Epithelial cell of proximal tubule (primary cell): ENCODE measurements around the gene SERPINH1. TPM values are rescaled to one million over a fixed set of nuclear protein-coding genes. Genes with fewer than 3 reads are reported as not detected.

Experiments
- DNase-seq: peaks from one replicate; pipeline ENCODE4 v3.0.0-alpha.2; 2011; ENCODE audit warnings: low read depth
- H3K4me3 ChIP-seq: 2 replicates; pipeline ENCODE4 v1.5.1; 2011; ENCODE audit warnings: low read depth, mild to moderate bottlenecking, low read length
- total RNA-seq: library from RNA; depleted of rRNA; stranded (reverse); fragments of >200 nt; gene quantifications from 2 replicates; pipeline ENCODE4 v1.2.3, GENCODE V29; 2015
- TF ChIP-seq, protein P1 (sequence below): conservative IDR thresholded peaks from 2 replicates; pipeline ENCODE4 v1.5.1; 2012; ENCODE audit warnings: low read depth, mild to moderate bottlenecking, low read length

The SERPINH1 gene
- total RNA-seq, 1 donor from 2014 or later = 231 TPM

DNA sequence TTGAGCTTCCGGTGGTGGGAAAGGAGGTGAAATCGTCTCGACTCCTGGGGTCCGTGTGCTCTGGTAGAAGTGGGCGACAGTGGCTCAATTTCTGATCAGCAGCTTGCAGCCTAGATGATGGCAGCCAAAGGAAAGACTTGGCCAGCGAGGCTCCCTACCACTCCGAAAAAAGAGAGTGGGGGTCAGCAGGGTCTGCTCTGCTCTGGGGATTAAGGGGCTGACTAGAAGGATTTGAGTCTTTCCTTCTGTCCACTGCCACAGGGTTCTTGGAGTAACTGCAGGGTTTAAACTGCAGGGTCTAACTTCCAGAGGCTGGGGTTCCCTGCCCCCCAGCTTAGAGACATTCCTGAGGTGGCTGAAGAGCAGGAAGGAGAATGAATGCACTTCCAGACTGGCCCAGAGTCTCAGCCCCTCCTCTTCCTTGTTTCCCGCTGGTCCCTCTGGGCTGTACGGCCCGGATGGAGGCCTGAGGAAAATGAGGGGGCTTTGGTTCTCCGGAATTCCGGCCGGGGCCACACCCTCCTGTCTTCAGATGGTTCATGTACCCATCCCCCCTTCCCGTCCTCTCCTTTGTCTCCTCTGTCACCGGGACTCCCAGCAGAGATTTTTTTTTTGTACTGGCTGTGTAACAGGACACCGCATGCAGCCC lies 907 bp downstream of the SERPINH1 start:
- no peak for DNase-seq
- TF ChIP-seq, protein P1, sequence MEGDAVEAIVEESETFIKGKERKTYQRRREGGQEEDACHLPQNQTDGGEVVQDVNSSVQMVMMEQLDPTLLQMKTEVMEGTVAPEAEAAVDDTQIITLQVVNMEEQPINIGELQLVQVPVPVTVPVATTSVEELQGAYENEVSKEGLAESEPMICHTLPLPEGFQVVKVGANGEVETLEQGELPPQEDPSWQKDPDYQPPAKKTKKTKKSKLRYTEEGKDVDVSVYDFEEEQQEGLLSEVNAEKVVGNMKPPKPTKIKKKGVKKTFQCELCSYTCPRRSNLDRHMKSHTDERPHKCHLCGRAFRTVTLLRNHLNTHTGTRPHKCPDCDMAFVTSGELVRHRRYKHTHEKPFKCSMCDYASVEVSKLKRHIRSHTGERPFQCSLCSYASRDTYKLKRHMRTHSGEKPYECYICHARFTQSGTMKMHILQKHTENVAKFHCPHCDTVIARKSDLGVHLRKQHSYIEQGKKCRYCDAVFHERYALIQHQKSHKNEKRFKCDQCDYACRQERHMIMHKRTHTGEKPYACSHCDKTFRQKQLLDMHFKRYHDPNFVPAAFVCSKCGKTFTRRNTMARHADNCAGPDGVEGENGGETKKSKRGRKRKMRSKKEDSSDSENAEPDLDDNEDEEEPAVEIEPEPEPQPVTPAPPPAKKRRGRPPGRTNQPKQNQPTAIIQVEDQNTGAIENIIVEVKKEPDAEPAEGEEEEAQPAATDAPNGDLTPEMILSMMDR = no peak

DNA sequence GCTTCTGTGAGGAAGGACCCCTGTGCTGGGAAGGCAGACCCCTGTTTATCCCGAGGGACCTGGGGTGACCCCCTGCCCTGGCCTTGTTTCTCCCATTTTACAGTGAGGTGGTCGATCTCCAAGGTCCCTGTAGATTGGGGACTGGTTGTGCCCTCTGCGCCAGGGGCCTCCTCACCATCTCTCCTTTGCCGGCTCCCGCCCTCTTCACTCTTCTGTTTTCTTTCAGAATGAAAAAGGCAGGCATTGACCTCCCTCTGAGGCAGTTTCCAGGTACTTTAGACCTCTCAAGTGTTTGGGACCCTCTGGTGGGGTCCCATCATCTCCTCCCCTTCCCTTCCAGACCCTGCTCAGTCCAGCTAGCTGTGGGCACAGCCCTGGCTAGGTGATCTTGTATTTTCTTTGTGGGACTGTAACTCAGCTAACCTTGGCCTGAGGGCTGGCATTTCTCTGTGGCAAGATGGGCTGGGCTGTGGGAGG lies 1.5 kb downstream of the SERPINH1 start:
- TF ChIP-seq, protein P1 = no peak
- DNase-seq = no peak
- H3K4me3 ChIP-seq = peak overlapping the region; percentile 86

More for the DNA sequence above, 907 bp downstream of the SERPINH1 start:
- peak overlapping the region; percentile 86 for H3K4me3 ChIP-seq

DNA sequence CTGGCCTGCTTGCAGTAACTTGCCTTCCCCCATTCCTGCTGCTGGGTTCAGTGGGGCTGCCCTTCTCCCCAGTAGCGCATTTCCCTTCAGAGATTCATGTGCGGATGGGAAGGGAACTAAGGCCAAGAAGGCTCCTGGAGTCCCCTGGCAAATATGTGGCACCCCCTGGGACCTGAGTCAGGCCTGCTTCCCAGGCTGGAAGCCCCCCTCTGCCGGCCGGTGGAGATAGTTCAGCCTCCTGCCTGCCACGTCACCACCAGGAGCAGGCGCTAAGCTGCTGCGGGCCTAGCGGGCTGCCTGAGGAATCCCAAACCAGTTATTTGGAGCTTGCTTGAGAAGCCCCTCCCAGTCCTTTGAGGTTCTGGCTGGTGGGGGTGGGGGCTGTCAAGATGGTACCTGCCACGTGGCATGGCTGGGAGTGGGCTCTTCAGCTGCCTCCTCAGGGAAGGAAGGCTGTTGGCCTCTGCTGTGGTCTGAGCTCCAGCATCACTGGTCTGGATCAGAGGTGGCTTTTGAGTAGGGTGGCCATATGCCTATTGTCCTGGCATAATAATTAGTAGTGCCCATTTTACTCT lies 2.0 kb downstream of the SERPINH1 start:
- TF ChIP-seq, protein P1 = peak; percentile 64
- no peak for DNase-seq
- H3K4me3 ChIP-seq = peak overlapping the region; percentile 86

DNA sequence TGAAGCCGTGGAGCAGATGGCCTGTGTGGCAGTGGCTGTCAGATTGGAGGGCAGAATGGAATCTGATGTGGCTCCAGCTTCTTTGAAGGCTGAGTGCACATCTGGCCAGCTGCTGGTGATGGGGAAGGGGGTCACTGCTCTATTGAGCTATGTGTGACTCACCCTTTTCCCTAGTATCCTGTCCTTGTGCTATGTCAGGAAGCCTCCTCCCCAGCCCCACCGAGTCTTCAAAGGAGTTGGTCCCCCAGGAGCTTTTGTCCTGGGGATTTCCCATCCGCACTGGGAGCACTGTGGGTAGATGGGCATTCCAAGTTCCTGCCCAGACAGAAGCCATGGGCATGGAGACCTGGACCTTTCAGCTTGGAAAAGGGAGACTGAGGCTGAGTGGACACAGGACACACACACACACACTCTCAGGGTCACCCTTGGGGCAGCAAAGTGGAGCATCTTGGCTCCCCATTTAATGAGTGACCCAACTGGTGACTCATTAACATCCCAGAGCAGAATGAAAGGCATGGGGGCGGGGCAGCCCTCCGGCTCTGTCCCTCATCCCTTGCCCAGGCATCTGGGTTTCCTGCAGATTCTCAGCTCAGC lies 3.3 kb downstream of the SERPINH1 start:
- no peak for DNase-seq
- TF ChIP-seq, protein P1 = no peak
- peak overlapping the region; percentile 86 for H3K4me3 ChIP-seq

DNA sequence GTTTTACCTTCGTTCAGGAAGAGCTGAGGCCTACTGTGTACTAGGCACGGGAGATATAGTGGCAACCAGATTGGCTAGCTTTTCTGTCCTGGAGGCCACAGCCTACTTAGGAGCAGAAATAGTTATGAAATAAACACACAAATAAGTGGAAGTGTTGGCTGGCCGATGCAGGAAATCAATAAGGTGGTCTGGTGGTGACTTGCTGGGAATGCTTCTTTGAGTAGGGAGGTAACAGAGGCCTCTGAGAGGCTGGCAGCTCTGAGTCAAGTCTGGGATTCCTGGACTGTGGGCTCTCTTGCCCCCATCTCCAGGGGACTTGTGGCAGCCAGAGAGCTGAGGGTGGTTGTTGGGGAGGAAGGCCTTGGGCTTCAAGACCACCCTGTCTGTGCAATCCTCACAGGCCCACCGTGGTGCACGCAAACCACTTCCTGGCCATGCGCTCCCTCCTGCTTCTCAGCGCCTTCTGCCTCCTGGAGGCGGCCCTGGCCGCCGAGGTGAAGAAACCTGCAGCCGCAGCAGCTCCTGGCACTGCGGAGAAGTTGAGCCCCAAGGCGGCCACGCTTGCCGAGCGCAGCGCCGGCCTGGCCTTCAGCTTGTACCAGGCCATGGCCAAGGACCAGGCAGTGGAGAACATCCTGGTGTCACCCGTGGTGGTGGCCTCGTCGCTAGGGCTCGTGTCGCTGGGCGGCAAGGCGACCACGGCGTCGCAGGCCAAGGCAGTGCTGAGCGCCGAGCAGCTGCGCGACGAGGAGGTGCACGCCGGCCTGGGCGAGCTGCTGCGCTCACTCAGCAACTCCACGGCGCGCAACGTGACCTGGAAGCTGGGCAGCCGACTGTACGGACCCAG lies 4.1 kb downstream of the SERPINH1 start:
- peak overlapping the region; percentile 8 for H3K4me3 ChIP-seq
- TF ChIP-seq, protein P1 = no peak
- DNase-seq = no peak

DNA sequence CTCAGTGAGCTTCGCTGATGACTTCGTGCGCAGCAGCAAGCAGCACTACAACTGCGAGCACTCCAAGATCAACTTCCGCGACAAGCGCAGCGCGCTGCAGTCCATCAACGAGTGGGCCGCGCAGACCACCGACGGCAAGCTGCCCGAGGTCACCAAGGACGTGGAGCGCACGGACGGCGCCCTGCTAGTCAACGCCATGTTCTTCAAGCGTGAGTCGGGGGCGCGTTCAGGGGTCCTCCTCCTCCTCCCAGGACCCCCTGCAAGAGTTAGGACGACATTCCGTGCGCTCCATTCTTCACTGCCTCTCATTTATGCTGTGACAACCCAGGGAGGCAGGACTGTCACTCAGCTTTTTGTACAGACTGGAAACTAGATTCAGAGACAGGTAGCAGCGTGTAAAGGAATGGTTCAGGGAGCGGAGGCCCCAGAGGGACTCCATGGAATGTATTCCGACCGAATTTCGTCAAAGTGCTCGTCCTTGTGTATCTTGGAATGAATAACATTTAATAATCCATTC lies 4.8 kb downstream of the SERPINH1 start:
- TF ChIP-seq, protein P1 = no peak
- no peak for DNase-seq
- H3K4me3 ChIP-seq = no peak overlapping the region
